H9 (cell line): ENCODE measurements around the gene ZNF407. TPM values are rescaled to one million over a fixed set of nuclear protein-coding genes. Genes with fewer than 3 reads are reported as not detected.

Experiments
- DNase-seq: peaks from one replicate; pipeline ENCODE4 v3.0.0-alpha.2; 2017
- H2AFZ ChIP-seq: one replicate; pipeline ENCODE4 v1.6.1; 2013; ENCODE audit warnings: mild to moderate bottlenecking, low read length, control low read depth, moderate library complexity
- H2AK5ac ChIP-seq: 2 replicates; pipeline ENCODE4 v1.6.1; 2013; ENCODE audit warnings: low read length, control low read depth, mixed read lengths; ENCODE audit not compliant: insufficient read length
- H2BK120ac ChIP-seq: one replicate; pipeline ENCODE4 v1.6.1; 2013; ENCODE audit warnings: low read depth, mild to moderate bottlenecking, low read length, control low read depth, inconsistent platforms; ENCODE audit not compliant: poor library complexity, severe bottlenecking
- H2BK12ac ChIP-seq: 2 replicates; pipeline ENCODE4 v1.6.1; 2013; ENCODE audit warnings: low read length, control low read depth, mixed read lengths, low read depth; ENCODE audit not compliant: insufficient read length
- H2BK15ac ChIP-seq: 2 replicates; pipeline ENCODE4 v1.6.1; 2013; ENCODE audit warnings: low read depth, low read length, control low read depth
- H2BK20ac ChIP-seq: one replicate; pipeline ENCODE4 v1.6.1; 2013; ENCODE audit warnings: low read depth, mild to moderate bottlenecking, low read length, control low read depth, inconsistent platforms; ENCODE audit not compliant: poor library complexity, severe bottlenecking
- H2BK5ac ChIP-seq: 2 replicates; pipeline ENCODE4 v1.6.1; 2013; ENCODE audit warnings: low read length, control low read depth, mixed read lengths; ENCODE audit not compliant: insufficient read length
- H3K14ac ChIP-seq: 2 replicates; pipeline ENCODE4 v1.6.1; 2013; ENCODE audit warnings: low read length, control low read depth; ENCODE audit not compliant: insufficient read depth
- H3K18ac ChIP-seq: 2 replicates; pipeline ENCODE4 v1.6.1; 2013; ENCODE audit warnings: low read depth, mild to moderate bottlenecking, mixed read lengths, low read length, control low read depth; ENCODE audit not compliant: insufficient read length
- H3K23ac ChIP-seq: 2 replicates; pipeline ENCODE4 v1.6.1; 2013; ENCODE audit warnings: low read length, control low read depth, mixed read lengths, low read depth; ENCODE audit not compliant: insufficient read length
- H3K23me2 ChIP-seq: 2 replicates; pipeline ENCODE4 v1.6.1; 2013; ENCODE audit warnings: low read depth, mild to moderate bottlenecking, mixed read lengths, low read length, control low read depth; ENCODE audit not compliant: insufficient read length, poor library complexity, severe bottlenecking
- H3K27ac ChIP-seq: 2 replicates; pipeline ENCODE4 v1.5.1; 2013; ENCODE audit warnings: low read length, control low read depth, mixed read lengths, low read depth; ENCODE audit not compliant: insufficient read length
- H3K27me3 ChIP-seq: 2 replicates; pipeline ENCODE4 v1.6.1; 2013; ENCODE audit warnings: low read length, control low read depth, inconsistent platforms; ENCODE audit not compliant: insufficient read depth
- H3K4ac ChIP-seq: 2 replicates; pipeline ENCODE4 v1.6.1; 2013; ENCODE audit warnings: low read depth, mild to moderate bottlenecking, control low read depth, inconsistent platforms, low read length, moderate library complexity
- H3K4me1 ChIP-seq: 2 replicates; pipeline ENCODE4 v1.6.1; 2013; ENCODE audit warnings: low read length, control low read depth, inconsistent platforms; ENCODE audit not compliant: insufficient read depth
- H3K4me2 ChIP-seq: 2 replicates; pipeline ENCODE4 v1.6.1; 2013; ENCODE audit warnings: low read length, control low read depth, mixed read lengths; ENCODE audit not compliant: insufficient read length, insufficient read depth
- H3K56ac ChIP-seq: 2 replicates; pipeline ENCODE4 v1.6.1; 2013; ENCODE audit warnings: low read depth, mild to moderate bottlenecking, mixed read lengths, low read length, control low read depth; ENCODE audit not compliant: insufficient read length
- H3K79me1 ChIP-seq: 2 replicates; pipeline ENCODE4 v1.6.1; 2013; ENCODE audit warnings: low read depth, mild to moderate bottlenecking, moderate library complexity, low read length, control low read depth, inconsistent platforms; ENCODE audit not compliant: insufficient read depth, poor library complexity, severe bottlenecking
- H3K79me2 ChIP-seq: 2 replicates; pipeline ENCODE4 v1.6.1; 2013; ENCODE audit warnings: low read length, control low read depth, inconsistent platforms; ENCODE audit not compliant: insufficient read depth
- H3K9ac ChIP-seq: 2 replicates; pipeline ENCODE4 v1.6.1; 2013; ENCODE audit warnings: low read length, control low read depth, mixed read lengths; ENCODE audit not compliant: insufficient read length; ENCODE audit errors: extremely low read depth
- H3K9me3 ChIP-seq: one replicate; pipeline ENCODE4 v1.6.1; 2013; ENCODE audit warnings: low read depth, low read length, inconsistent platforms; ENCODE audit not compliant: control insufficient read depth
- H3T11ph ChIP-seq: one replicate; pipeline ENCODE4 v1.6.1; 2013; ENCODE audit warnings: mild to moderate bottlenecking, low read length, control low read depth, inconsistent platforms
- H4K20me1 ChIP-seq: one replicate; pipeline ENCODE4 v1.6.1; 2013; ENCODE audit not compliant: control insufficient read depth, insufficient read length, insufficient read depth
- H4K5ac ChIP-seq: 2 replicates; pipeline ENCODE4 v1.6.1; 2013; ENCODE audit warnings: low read depth, mild to moderate bottlenecking, mixed read lengths, low read length, control low read depth; ENCODE audit not compliant: insufficient read length
- H4K8ac ChIP-seq: replicated peaks from 2 replicates; pipeline ENCODE4 v1.6.1; 2013; ENCODE audit warnings: low read length, control low read depth, mixed read lengths, low read depth; ENCODE audit not compliant: insufficient read length
- H4K91ac ChIP-seq: 2 replicates; pipeline ENCODE4 v1.6.1; 2013; ENCODE audit warnings: low read depth, mild to moderate bottlenecking, moderate library complexity, mixed read lengths, low read length, control low read depth; ENCODE audit not compliant: insufficient read length
- H3K27ac Mint-ChIP-seq, 3 experiments: 2 replicates in 2 of 3; 3 replicates in 1 of 3; pipeline ENCODE4 v1.8.0; 2020 to 2021; ENCODE audit warnings: mixed read lengths in 3 of 3, mild to moderate bottlenecking in 1 of 3, moderate library complexity in 1 of 3
- H3K27me3 Mint-ChIP-seq: 2 replicates; pipeline ENCODE4 v1.8.0; 2021; ENCODE audit warnings: low read depth, mild to moderate bottlenecking, moderate library complexity, mixed read lengths
- H3K36me3 Mint-ChIP-seq, 3 experiments: 2 replicates in 2 of 3; 3 replicates in 1 of 3; pipeline ENCODE4 v1.8.0; 2020 to 2021; ENCODE audit warnings: low read depth in 3 of 3, mixed read lengths in 3 of 3; ENCODE audit not compliant: insufficient read depth in 1 of 3
- H3K4me1 Mint-ChIP-seq, 2 experiments: 2 replicates each; pipeline ENCODE4 v1.8.0; 2020; ENCODE audit warnings: mixed read lengths in 2 of 2
- H3K4me3 Mint-ChIP-seq, 2 experiments: 2 replicates in 1 of 2; 3 replicates in 1 of 2; pipeline ENCODE4 v1.8.0; 2020 to 2021; ENCODE audit warnings: mild to moderate bottlenecking in 2 of 2, mixed read lengths in 2 of 2, moderate library complexity in 1 of 2
- H3K9me3 Mint-ChIP-seq, 2 experiments: 2 replicates in 1 of 2; 3 replicates in 1 of 2; pipeline ENCODE4 v1.8.0; 2020; ENCODE audit warnings: mild to moderate bottlenecking in 2 of 2, mixed read lengths in 2 of 2, moderate library complexity in 1 of 2
- CTCF ChIP-seq: fragments of 200-600 bp; sonication (generic); conservative IDR thresholded peaks from 3 replicates; pipeline ENCODE4 v1.8.0; 2021; ENCODE audit warnings: antibody characterized with exemption, mild to moderate bottlenecking
- WGBS: extraction: QIAGEN DNeasy Blood & Tissue Kit; methylation state at CpG from one replicate; pipeline ENCODE4 v1.1.7; 2013; ENCODE audit warnings: missing lambda C conversion rate, low lambda C conversion rate, mixed read lengths; ENCODE audit not compliant: insufficient read length; ENCODE audit errors: extremely low coverage; 5-methylcytosine and 5-hydroxymethylcytosine counted together
- total RNA-seq: library from RNA; stranded (reverse); gene quantifications from 2 replicates; pipeline ENCODE4 v1.2.1, GENCODE V29; 2021

Gene ZNF407
- total RNA-seq, 1 experiment from 2014 or later = 8.7 TPM

GRCh38 chr18:75003039-75003438 is 405.4 kb downstream of the ZNF407 start:
- Histone ChIP-seq H3K27ac (no peak overlapping the region), H2AK5ac (no peak overlapping the region), H2BK5ac (no peak overlapping the region), H3K9me3 (no peaks in the 10 kb centered on the region), H3K9ac (no peak overlapping the region), H3K27me3 (no peaks in the 10 kb centered on the region), H2BK12ac (no peak overlapping the region), H3K79me2 (no peaks in the 10 kb centered on the region), H2BK15ac (no peak overlapping the region), H4K20me1 (no peaks in the 10 kb centered on the region), H3K4ac (no peak overlapping the region), H2AFZ (no peak overlapping the region), H3K23ac (no peak overlapping the region), H3K79me1 (no peaks in the 10 kb centered on the region), H3K4me1 (no peaks in the 10 kb centered on the region; the same call in 1 of the 2 replicates), H3K56ac (no peak overlapping the region), H2BK120ac (no peak overlapping the region), H4K5ac (no peak overlapping the region), H3K18ac (no peak overlapping the region), H2BK20ac (no peak overlapping the region), H3K23me2 (no peaks in the 10 kb centered on the region), H3K14ac (no peak overlapping the region), H3K4me2 (no peak overlapping the region), H3T11ph (no peak overlapping the region), H4K91ac (no peak overlapping the region), H4K8ac (no peak overlapping the region)
- H3K4me3 Mint-ChIP-seq = no peak overlapping the region
- no peaks in the 10 kb centered on the region; a peak in 1 of 7 replicates for H3K36me3 Mint-ChIP-seq
- WGBS = no CpG with 5 or more reads among the region's 2 CpGs
- H3K9me3 Mint-ChIP-seq = no peaks in the 10 kb centered on the region
- DNase-seq = no peak
- no peak for TF ChIP-seq CTCF
- peaks cover 16 to 17% of the 10 kb centered on the region in 2 experiments for H3K4me1 Mint-ChIP-seq
- H3K27me3 Mint-ChIP-seq = no peaks in the 10 kb centered on the region
- peak overlapping the region in 2 of 3 experiments; percentile 76 to 83; a peak in 2 of 7 replicates for H3K27ac Mint-ChIP-seq
